K562 (cell line): ENCODE measurements around the gene TADA2A. TPM values are rescaled to one million over a fixed set of nuclear protein-coding genes. Genes with fewer than 3 reads are reported as not detected.

Source experiments
- CLOCK ChIP-seq: fragments of 250-450 bp; sonication (Bioruptor Pico); IDR thresholded peaks from 2 replicates; pipeline ENCODE4 v1.4.0; 2020; ENCODE audit warnings: mild to moderate bottlenecking, moderate library complexity, borderline replicate concordance
- E2F3 ChIP-seq: fragments of 250-450 bp; sonication (Bioruptor Pico); IDR thresholded peaks from 2 replicates; pipeline ENCODE4 v1.4.0; 2020; ENCODE audit warnings: mild to moderate bottlenecking
- E4F1 ChIP-seq: fragments of 250-450 bp; sonication (Bioruptor Pico); IDR thresholded peaks from 2 replicates; pipeline ENCODE4 v1.5.0; 2021; ENCODE audit warnings: mild to moderate bottlenecking, borderline replicate concordance
- HDAC1 ChIP-seq, 2 experiments: fragments of 450-650 bp; IDR thresholded peaks; 2 replicates each; pipeline ENCODE4 v1.6.1; 2016 to 2017; ENCODE audit warnings: inconsistent platforms in 1 of 2, mild to moderate bottlenecking in 1 of 2, moderate library complexity in 1 of 2
- HDGF ChIP-seq: fragments of 450-650 bp; IDR thresholded peaks from 2 replicates; pipeline ENCODE4 v1.6.1; 2016
- HMG20B ChIP-seq: fragments of 250-450 bp; sonication (Bioruptor Pico); IDR thresholded peaks from 2 replicates; pipeline ENCODE4 v1.5.0; 2021; ENCODE audit warnings: mild to moderate bottlenecking
- KAT2B ChIP-seq: IDR thresholded peaks from one replicate; pipeline ENCODE4 v1.6.1; 2012; ENCODE audit warnings: low read depth, mild to moderate bottlenecking, control low read depth, inconsistent platforms, low read length, moderate library complexity
- KDM5B ChIP-seq: fragments of 200-600 bp; sonication (generic); IDR thresholded peaks from 2 replicates; pipeline ENCODE4 v1.6.1; 2012; ENCODE audit warnings: low read depth, mild to moderate bottlenecking, moderate library complexity, low read length, control low read depth, inconsistent platforms; ENCODE audit not compliant: insufficient replicate concordance
- KHSRP ChIP-seq: fragments of 450-650 bp; IDR thresholded peaks from 2 replicates; pipeline ENCODE4 v1.6.1; 2017
- MTA3 ChIP-seq: fragments of 450-650 bp; formaldehyde crosslinking; IDR thresholded peaks from 2 replicates; pipeline ENCODE4 v1.6.1; 2017; ENCODE audit warnings: mild to moderate bottlenecking, borderline replicate concordance
- NR2F6 ChIP-seq: fragments of 450-650 bp; formaldehyde crosslinking; IDR thresholded peaks from 2 replicates; pipeline ENCODE4 v1.4.0; 2020; ENCODE audit warnings: mild to moderate bottlenecking
- RBM22 ChIP-seq: fragments of 200-400 bp; formaldehyde crosslinking; IDR thresholded peaks from 2 replicates; pipeline ENCODE4 v1.6.1; 2018; ENCODE audit warnings: low read length, low read depth; ENCODE audit not compliant: poor library complexity, severe bottlenecking
- RUNX1 ChIP-seq: sonication (generic); IDR thresholded peaks from 2 replicates; pipeline ENCODE4 v1.6.1; 2016; ENCODE audit warnings: antibody characterized with exemption, low read depth
- SETDB1 ChIP-seq: IDR thresholded peaks from one replicate; pipeline ENCODE4 v1.6.1; 2012; ENCODE audit warnings: low read length, control low read depth, inconsistent platforms
- SUPT5H ChIP-seq: fragments of 450-650 bp; IDR thresholded peaks from 2 replicates; pipeline ENCODE4 v1.6.1; 2016
- TOE1 ChIP-seq, 2 experiments: fragments of 450-650 bp in 1 of 2; sonication (generic) in 1 of 2; formaldehyde crosslinking in 1 of 2; IDR thresholded peaks; 2 replicates each; pipeline versions ENCODE4 v1.7.1 to v1.8.0; 2016 to 2022; ENCODE audit warnings: borderline replicate concordance in 2 of 2, mild to moderate bottlenecking in 2 of 2, antibody characterized with exemption in 1 of 2, inconsistent platforms in 1 of 2, low read depth in 1 of 2, missing genetic modification reagents in 1 of 2, moderate library complexity in 1 of 2
- TRIM24 ChIP-seq, 2 experiments: fragments of 450-650 bp; IDR thresholded peaks; 2 replicates each; pipeline ENCODE4 v1.6.1; 2016
- USF2 ChIP-seq: sonication (generic); formaldehyde crosslinking; IDR thresholded peaks from 2 replicates; pipeline ENCODE4 v1.5.0; 2020; ENCODE audit warnings: missing genetic modification reagents
- ZC3H4 ChIP-seq: sonication (generic); formaldehyde crosslinking; IDR thresholded peaks from 2 replicates; pipeline ENCODE4 v1.9.0; 2021; ENCODE audit warnings: missing genetic modification reagents, borderline replicate concordance
- ZNF3 ChIP-seq: fragments of 250-450 bp; sonication (Bioruptor Pico); IDR thresholded peaks from 2 replicates; pipeline ENCODE4 v1.5.0; 2021; ENCODE audit warnings: mild to moderate bottlenecking, moderate library complexity
- ZNF655 ChIP-seq: fragments of 250-450 bp; sonication (Bioruptor Pico); IDR thresholded peaks from 2 replicates; pipeline ENCODE4 v1.5.0; 2021
- ZNF696 ChIP-seq: fragments of 250-450 bp; sonication (Bioruptor Pico); conservative IDR thresholded peaks from 2 replicates; pipeline ENCODE4 v1.4.0; 2020; ENCODE audit warnings: mild to moderate bottlenecking, moderate library complexity
- polyA plus RNA-seq, 8 experiments: library from polyadenylated mRNA; depleted of rRNA in 4 of 8; stranded (reverse) in 5 of 8; unstranded in 3 of 8; fragments of >200 nt; fragmentation: Nextera tagmentation in 2 of 8; fragmentation: Illumina TruSeq in 1 of 8; extraction: Ambion mirVana in 2 of 8; extraction: Trizol in 1 of 8; gene quantifications; 2 replicates each; pipeline versions ENCODE4 v1.2.1 to v1.2.3, GENCODE V29; 2011 to 2014; ENCODE audit warnings: inconsistent platforms in 1 of 8, missing spikeins in 1 of 8
- total RNA-seq, 7 experiments: library from RNA; depleted of rRNA in 6 of 7; stranded (reverse); fragments of >200 nt in 6 of 7; fragmentation: Illumina TruSeq in 2 of 7; extraction: Trizol in 2 of 7; gene quantifications; 2 replicates each; pipeline versions ENCODE4 v1.2.1 to v1.2.3, GENCODE V29; 2011 to 2021; ENCODE audit warnings: low replicate concordance in 1 of 7

The TADA2A gene
- total and polyA plus RNA-seq, 9 of the 15 experiments (the other 6 are each of a cell fraction or from before 2014, with no cell fraction given), result 13.8 to 37.7 (median 25.0) TPM

- TF ChIP-seq CLOCK (CRISPR knock-in tag) (no peak), HDAC1 (IDR thresholded peaks at IDR 0.05) (peak in 1 of 2 experiments; percentile 88; a peak in 2 of 4 replicates), KHSRP (no peak), ZNF3 (CRISPR knock-in tag) (no peak), USF2 (CRISPR knock-in tag) (no peak), TOE1 (IDR thresholded peaks at IDR 0.05; ENCODE audit: borderline replicate concordance) (no peak), TOE1 (CRISPR knock-in tag; IDR thresholded peaks at IDR 0.05; ENCODE audit: borderline replicate concordance, low read depth) (no peak), ZNF696 (CRISPR knock-in tag) (no peak), SUPT5H (peak; percentile 81), RBM22 (peak; percentile 43), E2F3 (CRISPR knock-in tag) (peak; percentile 53; the same call in 1 of the 2 replicates), HDGF (no peak), ZC3H4 (CRISPR knock-in tag) (no peak), SETDB1 (no peak), NR2F6 (no peak), RUNX1 (no peak), MTA3 (peak; percentile 63; the same call in 1 of the 2 replicates), TRIM24 (IDR thresholded peaks at IDR 0.05) (no peak), KDM5B (peak; percentile 67), KAT2B (no peak), HMG20B (CRISPR knock-in tag) (no peak), E4F1 (no peak), ZNF655 (CRISPR knock-in tag) (no peak)
Measured at GRCh38 chr17:37358830-37359681, 47.6 kb upstream of the TADA2A start (continued).
